ENCODE measurements around the gene SCP2D1. TPM values are rescaled to one million over a fixed set of nuclear protein-coding genes. Genes with fewer than 3 reads are reported as not detected.

Gene SCP2D1
- total RNA-seq, 2 donors from 2014 or later: not detected

- H3K27me3 Mint-ChIP-seq: peaks cover 24% of the 10 kb centered on the region
- no peak for ATAC-seq
- DNase-seq: no peak
- H3K4me3 Mint-ChIP-seq: no peak overlapping the region
- H3K9me3 ChIP-seq (ENCODE audit: control insufficient read depth, low read length, poor library complexity, severe bottlenecking): no peaks in the 10 kb centered on the region
- H3K27ac Mint-ChIP-seq: no peak overlapping the region
- H3K4me1 Mint-ChIP-seq: no peaks in the 10 kb centered on the region
- no peaks in the 10 kb centered on the region for H3K36me3 Mint-ChIP-seq (ENCODE audit: low read depth)
Measured at GRCh38 chr20:18835466-18836256, 22.1 kb downstream of the SCP2D1 start.

GRCh38 chr20:18837718-18838117 lies 24.1 kb downstream of the SCP2D1 start:
- Mint-ChIP-seq H3K27me3 (peaks cover 25% of the 10 kb centered on the region), H3K4me1 (no peaks in the 10 kb centered on the region), H3K4me3 (no peak overlapping the region), H3K36me3 (ENCODE audit: low read depth) (no peaks in the 10 kb centered on the region), H3K27ac (no peak overlapping the region)
- H3K9me3 ChIP-seq (ENCODE audit: control insufficient read depth, low read length, poor library complexity, severe bottlenecking): no peaks in the 10 kb centered on the region
- no peak for ATAC-seq
- no peak for DNase-seq

GRCh38 chr20:18839507-18840247 lies 26.1 kb downstream of the SCP2D1 start:
- DNase-seq (no peak), ATAC-seq (no peak)
- Mint-ChIP-seq H3K27ac (no peak overlapping the region), H3K27me3 (peaks cover 34% of the 10 kb centered on the region), H3K4me1 (no peaks in the 10 kb centered on the region), H3K36me3 (ENCODE audit: low read depth) (no peaks in the 10 kb centered on the region), H3K4me3 (no peak overlapping the region)
- H3K9me3 ChIP-seq (ENCODE audit: control insufficient read depth, low read length, poor library complexity, severe bottlenecking): no peaks in the 10 kb centered on the region

- no peaks in the 10 kb centered on the region for H3K4me1 Mint-ChIP-seq
- H3K36me3 Mint-ChIP-seq (ENCODE audit: low read depth): no peaks in the 10 kb centered on the region
- H3K27ac Mint-ChIP-seq: no peak overlapping the region
- no peak for DNase-seq
- H3K27me3 Mint-ChIP-seq: peaks cover 34% of the 10 kb centered on the region
- H3K4me3 Mint-ChIP-seq: no peak overlapping the region
- no peaks in the 10 kb centered on the region for H3K9me3 ChIP-seq (ENCODE audit: control insufficient read depth, low read length, poor library complexity, severe bottlenecking)
- no peak for ATAC-seq
Measured at GRCh38 chr20:18840248-18840645, 26.7 kb downstream of the SCP2D1 start.

- Mint-ChIP-seq H3K4me3 (no peak overlapping the region), H3K36me3 (ENCODE audit: low read depth) (no peaks in the 10 kb centered on the region), H3K27me3 (peaks cover 34% of the 10 kb centered on the region), H3K27ac (no peak overlapping the region), H3K4me1 (no peaks in the 10 kb centered on the region)
- ATAC-seq: no peak
- H3K9me3 ChIP-seq (ENCODE audit: control insufficient read depth, low read length, poor library complexity, severe bottlenecking): no peaks in the 10 kb centered on the region
- DNase-seq: no peak
Measured at GRCh38 chr20:18845017-18845416, 31.4 kb downstream of the SCP2D1 start.

GRCh38 chr20:18847226-18847755 lies 33.7 kb downstream of the SCP2D1 start:
- H3K4me1 Mint-ChIP-seq: no peaks in the 10 kb centered on the region
- no peak for ATAC-seq
- DNase-seq: no peak
- H3K9me3 ChIP-seq (ENCODE audit: control insufficient read depth, low read length, poor library complexity, severe bottlenecking): no peaks in the 10 kb centered on the region
- H3K27ac Mint-ChIP-seq: no peak overlapping the region
- no peaks in the 10 kb centered on the region for H3K36me3 Mint-ChIP-seq (ENCODE audit: low read depth)
- no peak overlapping the region for H3K4me3 Mint-ChIP-seq
- H3K27me3 Mint-ChIP-seq: peaks cover 31% of the 10 kb centered on the region

- Mint-ChIP-seq H3K4me3 (no peak overlapping the region), H3K36me3 (ENCODE audit: low read depth) (no peaks in the 10 kb centered on the region), H3K27me3 (peaks cover 12% of the 10 kb centered on the region), H3K4me1 (no peaks in the 10 kb centered on the region), H3K27ac (no peak overlapping the region)
- ATAC-seq (no peak), DNase-seq (no peak)
- H3K9me3 ChIP-seq (ENCODE audit: control insufficient read depth, low read length, poor library complexity, severe bottlenecking): no peaks in the 10 kb centered on the region
Measured at GRCh38 chr20:18849131-18849530, 35.5 kb downstream of the SCP2D1 start.

- Mint-ChIP-seq H3K27ac (no peak overlapping the region), H3K27me3 (peaks cover 12% of the 10 kb centered on the region), H3K4me3 (no peak overlapping the region), H3K36me3 (ENCODE audit: low read depth) (no peaks in the 10 kb centered on the region), H3K4me1 (no peaks in the 10 kb centered on the region)
- DNase-seq (no peak), ATAC-seq (no peak)
- no peaks in the 10 kb centered on the region for H3K9me3 ChIP-seq (ENCODE audit: control insufficient read depth, low read length, poor library complexity, severe bottlenecking)
Measured at GRCh38 chr20:18851629-18852028, 38.0 kb downstream of the SCP2D1 start.

- ATAC-seq (no peak), DNase-seq (no peak)
- H3K9me3 ChIP-seq (ENCODE audit: control insufficient read depth, low read length, poor library complexity, severe bottlenecking): no peaks in the 10 kb centered on the region
- H3K36me3 Mint-ChIP-seq (ENCODE audit: low read depth): no peaks in the 10 kb centered on the region
- no peaks in the 10 kb centered on the region for H3K4me1 Mint-ChIP-seq
- peaks cover 12% of the 10 kb centered on the region for H3K27me3 Mint-ChIP-seq
- H3K4me3 Mint-ChIP-seq: no peak overlapping the region
- no peak overlapping the region for H3K27ac Mint-ChIP-seq
Measured at GRCh38 chr20:18852318-18852717, 38.7 kb downstream of the SCP2D1 start.

GRCh38 chr20:18853216-18853615 lies 39.6 kb downstream of the SCP2D1 start:
- no peak overlapping the region for H3K27ac Mint-ChIP-seq
- no peak for ATAC-seq
- no peak overlapping the region for H3K4me3 Mint-ChIP-seq
- H3K4me1 Mint-ChIP-seq: no peaks in the 10 kb centered on the region
- no peaks in the 10 kb centered on the region for H3K36me3 Mint-ChIP-seq (ENCODE audit: low read depth)
- H3K9me3 ChIP-seq (ENCODE audit: control insufficient read depth, low read length, poor library complexity, severe bottlenecking): no peaks in the 10 kb centered on the region
- H3K27me3 Mint-ChIP-seq: peaks cover 12% of the 10 kb centered on the region
- no peak for DNase-seq

- Mint-ChIP-seq H3K4me1 (no peaks in the 10 kb centered on the region), H3K4me3 (no peak overlapping the region), H3K27ac (no peak overlapping the region), H3K27me3 (peaks cover 12% of the 10 kb centered on the region), H3K36me3 (ENCODE audit: low read depth) (no peaks in the 10 kb centered on the region)
- H3K9me3 ChIP-seq (ENCODE audit: control insufficient read depth, low read length, poor library complexity, severe bottlenecking): no peaks in the 10 kb centered on the region
- DNase-seq (no peak), ATAC-seq (no peak)
Measured at GRCh38 chr20:18853946-18854646, 40.5 kb downstream of the SCP2D1 start.

GRCh38 chr20:18855882-18856281 lies 42.3 kb downstream of the SCP2D1 start:
- no peaks in the 10 kb centered on the region for H3K9me3 ChIP-seq (ENCODE audit: control insufficient read depth, low read length, poor library complexity, severe bottlenecking)
- no peaks in the 10 kb centered on the region for H3K36me3 Mint-ChIP-seq (ENCODE audit: low read depth)
- ATAC-seq (no peak), DNase-seq (no peak)
- no peaks in the 10 kb centered on the region for H3K4me1 Mint-ChIP-seq
- no peak overlapping the region for H3K27ac Mint-ChIP-seq
- no peak overlapping the region for H3K4me3 Mint-ChIP-seq
- H3K27me3 Mint-ChIP-seq: peaks cover 4% of the 10 kb centered on the region

GRCh38 chr20:18856873-18857272 lies 43.3 kb downstream of the SCP2D1 start:
- no peaks in the 10 kb centered on the region for H3K36me3 Mint-ChIP-seq (ENCODE audit: low read depth)
- no peak overlapping the region for H3K4me3 Mint-ChIP-seq
- no peak overlapping the region for H3K27ac Mint-ChIP-seq
- no peaks in the 10 kb centered on the region for H3K27me3 Mint-ChIP-seq
- no peak for DNase-seq
- no peak for ATAC-seq
- no peaks in the 10 kb centered on the region for H3K9me3 ChIP-seq (ENCODE audit: control insufficient read depth, low read length, poor library complexity, severe bottlenecking)
- no peaks in the 10 kb centered on the region for H3K4me1 Mint-ChIP-seq
